ENCODE measurements around the gene SNAP91.
A peak's percentile ranks its signal among the peaks of the same experiment; 100 is the strongest.
"Not testable (repeated sequence)": the region's sequence is repeated elsewhere in the genome, so short reads cannot be mapped to it uniquely, and the experiment has no call there.

The SNAP91 gene

DNA sequence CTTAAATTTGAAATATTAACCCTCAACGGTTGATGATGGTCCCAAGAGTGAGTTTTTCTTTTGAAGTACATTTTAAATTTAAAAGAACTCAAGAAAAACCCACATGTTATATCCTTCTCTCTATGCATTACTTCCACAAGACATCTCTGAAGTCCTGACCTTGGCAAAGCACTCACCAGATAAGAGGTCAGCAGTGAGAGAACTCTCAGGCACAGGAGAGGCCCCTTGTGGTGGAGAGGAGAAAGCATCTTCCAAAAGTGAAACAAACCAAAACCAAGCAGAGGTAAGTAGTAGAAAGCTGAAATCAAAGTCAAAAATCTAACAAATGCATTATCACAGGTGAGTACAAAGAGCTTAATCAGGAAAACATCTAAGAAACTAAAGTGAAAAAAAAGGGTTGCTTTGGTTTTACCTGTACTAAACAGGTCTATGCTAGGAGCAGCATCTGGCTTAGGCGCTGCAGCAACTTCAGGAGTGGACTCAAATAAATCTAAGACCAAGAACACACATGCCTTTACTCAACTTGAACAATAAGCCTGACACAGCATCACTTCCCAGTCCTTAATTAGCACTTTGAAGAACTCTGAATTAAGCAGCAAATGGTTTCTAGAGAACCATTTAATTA, 116.0 kb downstream of the SNAP91 start:
- H3K27ac ChIP-seq = no peak overlapping the region
- no peak for TF ChIP-seq ZFX (IDR thresholded peaks at IDR 0.05; ENCODE audit: borderline replicate concordance)
- TF ChIP-seq, protein P1, sequence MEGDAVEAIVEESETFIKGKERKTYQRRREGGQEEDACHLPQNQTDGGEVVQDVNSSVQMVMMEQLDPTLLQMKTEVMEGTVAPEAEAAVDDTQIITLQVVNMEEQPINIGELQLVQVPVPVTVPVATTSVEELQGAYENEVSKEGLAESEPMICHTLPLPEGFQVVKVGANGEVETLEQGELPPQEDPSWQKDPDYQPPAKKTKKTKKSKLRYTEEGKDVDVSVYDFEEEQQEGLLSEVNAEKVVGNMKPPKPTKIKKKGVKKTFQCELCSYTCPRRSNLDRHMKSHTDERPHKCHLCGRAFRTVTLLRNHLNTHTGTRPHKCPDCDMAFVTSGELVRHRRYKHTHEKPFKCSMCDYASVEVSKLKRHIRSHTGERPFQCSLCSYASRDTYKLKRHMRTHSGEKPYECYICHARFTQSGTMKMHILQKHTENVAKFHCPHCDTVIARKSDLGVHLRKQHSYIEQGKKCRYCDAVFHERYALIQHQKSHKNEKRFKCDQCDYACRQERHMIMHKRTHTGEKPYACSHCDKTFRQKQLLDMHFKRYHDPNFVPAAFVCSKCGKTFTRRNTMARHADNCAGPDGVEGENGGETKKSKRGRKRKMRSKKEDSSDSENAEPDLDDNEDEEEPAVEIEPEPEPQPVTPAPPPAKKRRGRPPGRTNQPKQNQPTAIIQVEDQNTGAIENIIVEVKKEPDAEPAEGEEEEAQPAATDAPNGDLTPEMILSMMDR (IDR thresholded peaks at IDR 0.05) = peak; percentile 67

DNA sequence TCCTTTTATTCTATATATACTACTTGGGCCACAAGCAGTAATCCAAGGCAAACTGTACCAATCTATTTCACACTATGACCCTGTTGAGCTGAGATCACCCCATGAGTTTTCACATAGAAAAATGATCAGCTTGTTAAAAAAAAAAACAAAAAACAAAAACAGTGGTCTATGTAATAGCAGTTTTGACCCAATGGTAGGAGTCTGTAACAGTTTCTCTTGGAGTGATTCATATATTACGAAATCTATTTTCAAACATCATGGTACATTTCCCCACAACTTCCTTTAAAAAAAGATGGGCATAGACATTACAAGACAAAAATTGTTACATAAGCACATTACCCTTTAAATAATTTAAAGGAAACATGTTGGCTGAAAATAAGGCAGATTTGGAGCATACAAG, 118.5 kb downstream of the SNAP91 start:
- H3K27ac ChIP-seq = no peak overlapping the region
- no peak for TF ChIP-seq ZFX (IDR thresholded peaks at IDR 0.05; ENCODE audit: borderline replicate concordance)
- TF ChIP-seq, protein P1 (IDR thresholded peaks at IDR 0.05) = no peak

DNA sequence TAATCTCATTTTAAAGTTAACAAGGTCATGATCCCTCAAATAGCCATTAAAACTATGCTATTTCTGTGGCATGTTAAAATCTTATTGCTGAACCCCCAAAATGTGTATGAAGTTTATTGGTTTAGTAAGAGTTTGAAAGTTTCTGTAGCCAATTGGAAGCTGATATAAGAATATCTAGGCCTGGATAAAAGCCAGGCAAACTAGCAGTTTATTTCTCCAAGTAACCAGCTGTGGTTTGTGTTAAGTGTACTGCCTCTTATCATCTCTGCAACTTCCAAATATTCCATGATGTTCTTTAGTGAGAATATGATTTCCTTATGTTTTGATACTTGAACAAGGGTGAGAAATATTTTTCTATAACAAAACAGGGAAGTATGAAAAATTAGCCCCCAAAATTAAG, 119.8 kb downstream of the SNAP91 start:
- TF ChIP-seq ZFX (IDR thresholded peaks at IDR 0.05; ENCODE audit: borderline replicate concordance) = no peak
- TF ChIP-seq, protein P1 (IDR thresholded peaks at IDR 0.05) = no peak
- no peak overlapping the region for H3K27ac ChIP-seq

DNA sequence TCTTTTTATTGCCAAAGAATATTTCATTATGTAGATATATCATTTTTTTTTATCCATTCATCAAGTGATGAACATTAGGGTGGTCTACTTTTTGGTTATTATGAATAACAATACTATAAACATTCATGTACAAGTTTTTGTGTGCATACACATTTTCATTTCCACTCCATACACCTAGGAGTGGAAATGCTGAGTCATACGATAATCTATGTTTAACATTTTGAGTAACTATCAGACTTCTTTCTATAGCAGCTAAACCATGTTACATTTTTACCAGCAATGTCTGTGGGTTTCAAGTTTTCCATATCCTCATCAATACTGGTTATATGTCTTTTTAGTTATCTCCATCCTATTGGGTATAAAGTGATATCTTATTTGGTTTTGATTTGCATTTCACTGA, 130.8 kb downstream of the SNAP91 start:
- no peak overlapping the region for H3K27ac ChIP-seq
- TF ChIP-seq, protein P1 (IDR thresholded peaks at IDR 0.05) = no peak

DNA sequence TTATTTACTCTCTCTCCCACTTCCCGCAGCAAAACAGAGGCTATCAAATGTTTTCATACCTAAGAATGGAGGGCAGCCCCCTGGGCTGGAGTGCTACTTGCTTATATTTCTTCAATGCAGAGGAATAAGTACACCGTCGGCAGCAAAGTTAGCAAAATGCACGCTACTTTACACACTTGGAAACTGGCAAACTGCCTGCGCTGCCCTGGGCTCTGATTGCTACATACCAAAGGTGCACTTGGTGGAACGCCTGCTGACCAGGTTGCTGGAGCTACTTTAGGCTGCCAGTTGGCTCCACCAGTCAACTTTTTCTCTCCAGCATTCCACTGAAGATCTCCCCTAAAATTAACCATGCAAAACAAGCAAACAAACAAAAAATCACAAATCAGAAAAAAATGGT, 134.1 kb downstream of the SNAP91 start:
- no peak overlapping the region for H3K27ac ChIP-seq
- TF ChIP-seq, protein P1 (IDR thresholded peaks at IDR 0.05) = no peak
- TF ChIP-seq ZFX (IDR thresholded peaks at IDR 0.05; ENCODE audit: borderline replicate concordance) = no peak

GRCh38 chr6:83571663-83572185, 137.2 kb downstream of the SNAP91 start:
- H3K27ac ChIP-seq = not testable (repeated sequence)

DNA sequence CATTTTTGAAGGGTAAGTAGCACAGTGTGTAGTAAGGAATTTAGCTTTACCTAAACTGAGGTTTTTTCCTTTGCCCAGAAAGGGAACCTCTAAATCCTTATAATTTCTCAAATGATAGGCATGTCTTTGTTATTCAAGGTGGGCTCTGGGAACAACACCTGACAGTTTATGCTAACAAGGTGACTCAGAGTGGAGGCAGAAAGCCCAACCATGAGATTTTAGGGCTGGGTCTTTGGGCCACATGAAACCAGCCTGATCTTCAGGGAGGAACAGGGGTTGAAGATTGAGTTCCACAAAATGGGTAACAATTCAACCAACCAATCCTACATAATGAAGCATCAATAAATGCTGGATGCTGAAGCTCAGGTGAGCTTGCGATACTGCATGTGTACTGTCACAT, 149.9 kb downstream of the SNAP91 start:
- H3K27ac ChIP-seq = no peak overlapping the region
- TF ChIP-seq, protein P1 (IDR thresholded peaks at IDR 0.05) = no peak
- no peak for TF ChIP-seq ZFX (IDR thresholded peaks at IDR 0.05; ENCODE audit: borderline replicate concordance)

DNA sequence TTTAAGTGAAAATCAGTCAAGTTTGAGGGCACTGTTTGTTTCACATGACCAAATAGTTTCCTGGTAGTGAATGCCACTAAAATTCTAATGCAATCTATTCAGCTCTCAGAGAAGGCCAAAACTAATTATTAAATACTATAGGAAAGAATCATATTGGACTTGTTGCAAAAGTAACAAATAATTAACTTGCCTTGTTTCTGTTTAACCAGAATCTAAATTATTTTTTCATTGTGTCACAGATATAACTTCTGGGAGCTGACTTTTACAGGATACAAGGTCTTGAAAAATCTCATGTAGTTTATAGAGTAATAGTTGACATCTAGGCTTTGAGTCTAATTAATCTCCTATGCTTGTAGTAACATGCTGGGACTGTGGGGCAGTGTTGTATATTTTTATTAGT, 152.0 kb downstream of the SNAP91 start:
- TF ChIP-seq ZFX (IDR thresholded peaks at IDR 0.05; ENCODE audit: borderline replicate concordance) = no peak
- TF ChIP-seq, protein P1 (IDR thresholded peaks at IDR 0.05) = no peak
- H3K27ac ChIP-seq = no peak overlapping the region

DNA sequence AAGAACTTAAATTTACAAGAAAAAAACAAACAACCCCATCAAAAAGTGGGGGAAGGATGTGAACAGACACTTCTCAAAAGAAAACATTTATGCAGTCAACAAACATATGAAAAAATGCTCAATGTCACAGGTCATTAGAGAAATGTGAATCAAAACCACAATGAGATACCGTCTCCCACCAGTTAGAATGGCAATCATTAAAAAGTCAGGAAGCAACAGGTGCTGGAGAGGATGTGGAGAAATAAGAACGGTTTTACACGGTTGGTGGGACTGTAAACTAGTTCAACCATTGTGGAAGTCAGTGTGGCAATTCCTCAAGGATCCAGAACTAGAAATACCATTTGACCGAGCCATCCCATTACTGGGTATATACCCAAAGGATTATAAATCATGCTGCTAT, 157.2 kb downstream of the SNAP91 start:
- H3K27ac ChIP-seq = not testable (repeated sequence)

GRCh38 chr6:83550482-83550881, 158.4 kb downstream of the SNAP91 start:
- H3K27ac ChIP-seq = not testable (repeated sequence)
